Neuronal stem cell (in vitro differentiated cells): Measurements from ENCODE around the gene LSM14B.

Experiments used
- DNase-seq: peaks from one replicate; pipeline ENCODE4 v3.0.0-alpha.2; 2013; ENCODE audit warnings: low spot score
- H2AFZ ChIP-seq: one replicate; pipeline ENCODE4 v1.6.1; 2013; ENCODE audit warnings: mild to moderate bottlenecking, low read length, inconsistent platforms
- H2AK5ac ChIP-seq: 2 replicates; pipeline ENCODE4 v1.6.1; 2013; ENCODE audit warnings: low read depth, mild to moderate bottlenecking, inconsistent platforms, low read length, moderate library complexity, mixed read lengths
- H2BK120ac ChIP-seq: 2 replicates; pipeline ENCODE4 v1.6.1; 2013; ENCODE audit warnings: low read depth, mild to moderate bottlenecking, inconsistent platforms, low read length, moderate library complexity, mixed read lengths
- H2BK12ac ChIP-seq: one replicate; pipeline ENCODE4 v1.6.1; 2013; ENCODE audit warnings: low read length, inconsistent platforms
- H2BK15ac ChIP-seq: 2 replicates; pipeline ENCODE4 v1.6.1; 2013; ENCODE audit warnings: mild to moderate bottlenecking, low read length, inconsistent platforms, mixed read lengths
- H2BK5ac ChIP-seq: one replicate; pipeline ENCODE4 v1.6.1; 2013; ENCODE audit warnings: inconsistent platforms, mild to moderate bottlenecking, low read length, moderate library complexity
- H3K14ac ChIP-seq: one replicate; pipeline ENCODE4 v1.6.1; 2013; ENCODE audit warnings: low read length, inconsistent platforms
- H3K18ac ChIP-seq: 2 replicates; pipeline ENCODE4 v1.6.1; 2013; ENCODE audit warnings: low read length, inconsistent platforms
- H3K23ac ChIP-seq: 2 replicates; pipeline ENCODE4 v1.6.1; 2013; ENCODE audit warnings: low read depth, mild to moderate bottlenecking, mixed read lengths, low read length, inconsistent platforms; ENCODE audit not compliant: poor library complexity
- H3K27ac ChIP-seq: replicated peaks from 3 replicates; pipeline ENCODE4 v1.5.1; 2013; ENCODE audit warnings: low read length, inconsistent platforms
- H3K27me3 ChIP-seq, 3 experiments: 2 replicates each; pipeline ENCODE4 v1.6.1; 2013; ENCODE audit warnings: low read length in 3 of 3, mild to moderate bottlenecking in 2 of 3, inconsistent platforms in 1 of 3, low read depth in 1 of 3, mixed read lengths in 1 of 3, moderate library complexity in 1 of 3; ENCODE audit not compliant: control insufficient read depth in 3 of 3, insufficient read depth in 3 of 3
- H3K36me3 ChIP-seq, 2 donors: replicated peaks in 1 of 2; 2 replicates each; pipeline ENCODE4 v1.6.1; 2013; ENCODE audit warnings: low read length in 2 of 2; ENCODE audit not compliant: control insufficient read depth in 2 of 2, insufficient read depth in 2 of 2
- H3K4ac ChIP-seq: 2 replicates; pipeline ENCODE4 v1.6.1; 2013; ENCODE audit warnings: inconsistent platforms, mild to moderate bottlenecking, low read length, moderate library complexity
- H3K4me1 ChIP-seq, 2 donors: 1 replicate in 1 of 2; 2 replicates in 1 of 2; pipeline ENCODE4 v1.6.1; 2013; ENCODE audit warnings: low read length in 2 of 2, low read depth in 1 of 2; ENCODE audit not compliant: control insufficient read depth in 2 of 2, insufficient read depth in 1 of 2
- H3K4me2 ChIP-seq: one replicate; pipeline ENCODE4 v1.6.1; 2013; ENCODE audit warnings: mild to moderate bottlenecking, low read length, inconsistent platforms; ENCODE audit not compliant: insufficient read depth, poor library complexity, severe bottlenecking
- H3K4me3 ChIP-seq, 2 donors: 2 replicates each; pipeline ENCODE4 v1.5.1; 2013; ENCODE audit warnings: low read length in 2 of 2, mild to moderate bottlenecking in 2 of 2, inconsistent platforms in 1 of 2, moderate library complexity in 1 of 2
- H3K79me1 ChIP-seq: one replicate; pipeline ENCODE4 v1.6.1; 2013; ENCODE audit warnings: low read depth, mild to moderate bottlenecking, inconsistent platforms, low read length, moderate library complexity
- H3K9ac ChIP-seq: one replicate; pipeline ENCODE4 v1.6.1; 2013; ENCODE audit warnings: mild to moderate bottlenecking, low read depth, low read length, inconsistent platforms; ENCODE audit not compliant: poor library complexity
- H3K9me3 ChIP-seq, 2 donors: replicated peaks in 1 of 2; 2 replicates each; pipeline versions ENCODE3 to v1.6.1; 2013; ENCODE audit warnings: low read length in 2 of 2, mild to moderate bottlenecking in 2 of 2, inconsistent platforms in 1 of 2, low read depth in 1 of 2, mixed read lengths in 1 of 2, moderate library complexity in 1 of 2; ENCODE audit not compliant: control insufficient read depth in 2 of 2, insufficient read depth in 1 of 2
- H4K8ac ChIP-seq: one replicate; pipeline ENCODE4 v1.6.1; 2013; ENCODE audit warnings: low read depth, mild to moderate bottlenecking, inconsistent platforms, low read length, moderate library complexity
- H4K91ac ChIP-seq: one replicate; pipeline ENCODE4 v1.6.1; 2013; ENCODE audit warnings: low read length, low read depth, mild to moderate bottlenecking, inconsistent platforms; ENCODE audit not compliant: poor library complexity
- WGBS, 2 donors: extraction: QIAGEN DNeasy Blood & Tissue Kit; methylation state at CpG; one replicate each; pipeline ENCODE4 v1.1.7; 2013; ENCODE audit warnings: missing lambda C conversion rate in 2 of 2, mixed read lengths in 1 of 2; ENCODE audit not compliant: insufficient read length in 2 of 2, insufficient replicate concordance in 1 of 2; ENCODE audit errors: extremely low coverage in 2 of 2; 5-methylcytosine and 5-hydroxymethylcytosine counted together

LSM14B gene

DNA sequence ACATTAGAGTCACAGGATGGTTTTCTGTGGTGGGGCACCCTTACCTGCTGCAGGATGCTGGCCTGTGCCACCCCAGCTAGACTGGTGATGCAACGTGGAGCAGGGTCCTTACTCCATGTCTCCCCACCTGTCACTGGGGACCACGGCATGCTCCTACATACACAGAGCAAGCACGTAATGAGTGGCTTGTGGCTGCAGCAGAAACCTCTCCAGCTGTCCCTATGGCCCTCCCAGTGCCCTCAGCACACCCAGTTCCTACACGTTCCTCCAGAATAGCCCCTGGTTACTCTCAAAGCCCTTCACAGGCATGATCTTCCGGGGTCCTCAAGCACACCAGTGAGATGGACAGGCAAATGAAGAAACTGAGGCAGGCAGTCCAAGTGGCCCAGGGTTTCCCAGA lies 3.2 kb upstream of the LSM14B start:
- H3K4me1 ChIP-seq, result peaks cover 19 to 30% of the 10 kb centered on the region in 2 donors
- H3K4ac ChIP-seq, result no peak overlapping the region
- peaks cover 3 to 6% of the 10 kb centered on the region in 2 donors for H3K36me3 ChIP-seq
- no peak overlapping the region for H3K18ac ChIP-seq
- H3K23ac ChIP-seq, result no peak overlapping the region
- H3K4me3 ChIP-seq, result no peak overlapping the region
- no peak overlapping the region for H2AFZ ChIP-seq
- no peaks in the 10 kb centered on the region for H3K27me3 ChIP-seq
- no peak overlapping the region for H4K8ac ChIP-seq
- no peak overlapping the region for H2BK15ac ChIP-seq
- peaks cover 6% of the 10 kb centered on the region for H3K79me1 ChIP-seq
- H3K14ac ChIP-seq, result no peak overlapping the region
- no CpG with 5 or more reads among the region's 5 CpGs for WGBS, 2 donors
- peak overlapping the region; percentile 4 for H2AK5ac ChIP-seq
- H4K91ac ChIP-seq, result no peak overlapping the region
- H2BK120ac ChIP-seq, result no peak overlapping the region
- H2BK12ac ChIP-seq, result no peak overlapping the region
- no peak overlapping the region for H3K27ac ChIP-seq
- H3K4me2 ChIP-seq, result no peak overlapping the region
- H2BK5ac ChIP-seq, result no peak overlapping the region
- DNase-seq, result no peak
- H3K9me3 ChIP-seq, result no peaks in the 10 kb centered on the region
- no peak overlapping the region for H3K9ac ChIP-seq

- Histone ChIP-seq H3K9me3 (no peaks in the 10 kb centered on the region), H3K9ac (no peak overlapping the region), H4K91ac (no peak overlapping the region), H2BK12ac (no peak overlapping the region), H2BK5ac (no peak overlapping the region), H3K4ac (no peak overlapping the region), H2BK120ac (no peak overlapping the region), H3K4me2 (no peak overlapping the region), H2AFZ (no peak overlapping the region), H3K4me3 (no peak overlapping the region), H4K8ac (no peak overlapping the region), H3K14ac (no peak overlapping the region), H2AK5ac (no peak overlapping the region), H3K18ac (peak overlapping the region; percentile 50), H3K23ac (no peak overlapping the region), H3K79me1 (peaks cover 6% of the 10 kb centered on the region), H2BK15ac (peak overlapping the region; percentile 2), H3K4me1 (peaks cover 20 to 32% of the 10 kb centered on the region in 2 donors), H3K27ac (no peak overlapping the region), H3K27me3 (no peaks in the 10 kb centered on the region), H3K36me3 (peaks cover 6 to 13% of the 10 kb centered on the region in 2 donors)
- DNase-seq, result no peak
- no CpG with 5 or more reads among the region's 10 CpGs for WGBS, 2 donors
Observed at GRCh38 chr20:62119591-62120364, 2.5 kb upstream of the LSM14B start.

DNA sequence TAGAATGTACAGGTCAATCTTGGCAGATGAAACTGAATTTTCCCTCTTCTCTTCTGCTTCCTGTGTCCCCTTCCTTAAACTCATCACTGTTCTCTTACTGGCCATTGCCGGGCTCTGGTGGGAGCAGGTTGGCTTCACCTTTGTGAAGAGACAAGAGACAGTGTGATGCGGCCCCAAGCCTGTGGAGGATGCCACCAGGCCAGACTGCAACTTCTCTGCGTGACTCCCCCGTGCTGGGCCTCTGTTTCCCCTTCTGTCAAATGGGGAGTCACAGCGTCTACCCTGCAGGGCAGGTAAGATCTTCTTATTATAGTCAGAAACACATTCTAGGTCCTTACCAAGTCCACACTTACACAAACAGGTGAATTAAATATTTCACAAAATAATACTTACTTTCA lies 1.9 kb upstream of the LSM14B start:
- Histone ChIP-seq H3K14ac (no peak overlapping the region), H3K4me2 (no peak overlapping the region), H3K4me3 (no peak overlapping the region), H3K27ac (no peak overlapping the region), H3K23ac (no peak overlapping the region), H3K9me3 (no peaks in the 10 kb centered on the region), H2BK15ac (peak overlapping the region; percentile 2), H3K18ac (no peak overlapping the region), H4K8ac (no peak overlapping the region), H2AFZ (no peak overlapping the region), H2BK12ac (no peak overlapping the region), H3K79me1 (peaks cover 11% of the 10 kb centered on the region), H2AK5ac (no peak overlapping the region), H2BK5ac (no peak overlapping the region), H3K9ac (no peak overlapping the region), H3K36me3 (peaks cover 10 to 19% of the 10 kb centered on the region in 2 donors), H3K4me1 (peaks cover 22 to 32% of the 10 kb centered on the region in 2 donors), H4K91ac (no peak overlapping the region), H3K4ac (no peak overlapping the region), H2BK120ac (no peak overlapping the region), H3K27me3 (no peaks in the 10 kb centered on the region)
- WGBS, 2 donors, result no CpG with 5 or more reads among the region's 5 CpGs
- DNase-seq, result no peak

DNA sequence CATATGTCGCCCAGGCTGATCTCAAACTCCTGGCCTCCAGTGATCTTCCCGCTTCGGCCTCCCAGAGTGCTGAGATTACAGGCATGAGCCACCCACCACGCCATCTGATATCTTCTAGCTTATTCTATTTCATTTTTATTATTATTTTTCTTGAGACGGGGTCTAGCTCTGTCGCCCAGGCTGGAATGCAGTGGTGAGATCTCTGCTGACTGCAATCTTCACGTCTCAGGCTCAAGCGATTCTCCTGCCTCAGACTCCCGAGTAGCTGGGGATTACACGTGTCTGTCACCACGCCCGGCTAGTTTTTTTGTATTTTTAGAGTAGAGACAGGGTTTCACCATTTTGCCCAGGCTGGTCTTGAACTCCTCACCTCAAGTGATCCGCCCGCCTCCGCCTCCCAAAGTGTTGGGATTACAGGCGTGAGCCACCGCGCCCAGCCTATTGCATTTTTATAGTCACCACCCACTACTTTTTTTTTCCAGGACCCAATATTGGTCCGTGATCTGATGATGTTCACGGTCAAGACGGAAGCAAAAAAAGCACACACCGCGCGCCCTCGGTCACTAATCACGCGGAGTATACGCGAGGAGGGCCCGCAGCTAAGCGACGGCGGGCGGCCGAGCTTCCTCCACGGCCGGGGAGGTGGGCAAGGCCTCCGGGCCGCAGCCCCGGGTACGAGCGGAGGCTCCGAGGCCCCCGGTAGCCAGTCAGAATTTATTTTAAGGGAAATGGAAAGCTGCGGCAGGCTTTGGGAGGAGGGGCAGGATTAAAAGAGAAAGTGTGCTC lies 1.1 kb upstream of the LSM14B start:
- Histone ChIP-seq H3K36me3 (peaks cover 15 to 27% of the 10 kb centered on the region in 2 donors), H2BK15ac (peak overlapping the region; percentile 59), H3K9ac (no peak overlapping the region), H3K4ac (no peak overlapping the region), H3K79me1 (peaks cover 15% of the 10 kb centered on the region), H2AK5ac (no peak overlapping the region), H4K8ac (no peak overlapping the region), H3K27me3 (no peaks in the 10 kb centered on the region), H3K27ac (peak overlapping the region; percentile 82), H2BK120ac (no peak overlapping the region), H3K4me3 (peak overlapping the region; percentile 83 to 93), H2AFZ (peak overlapping the region; percentile 98), H2BK5ac (peak overlapping the region; percentile 95), H3K18ac (peak overlapping the region; percentile 83), H3K23ac (no peak overlapping the region), H3K4me2 (peak overlapping the region; percentile 80), H2BK12ac (no peak overlapping the region), H3K14ac (no peak overlapping the region), H4K91ac (no peak overlapping the region), H3K9me3 (no peaks in the 10 kb centered on the region), H3K4me1 (peaks cover 22 to 32% of the 10 kb centered on the region in 2 donors)
- WGBS, 2 donors, result no CpG with 5 or more reads among the region's 45 CpGs
- DNase-seq, result no peak
